Upper lobe of right lung (tissue), 1 donor: Measurements from ENCODE around the gene NEK1. TPM values are rescaled to one million over a fixed set of nuclear protein-coding genes. Genes with fewer than 3 reads are reported as not detected.
"Not testable (repeated sequence)": the region's sequence is repeated elsewhere in the genome, so short reads cannot be mapped to it uniquely, and the experiment has no call there.

Experiments used
- ATAC-seq: fragments of 200-7000 bp; cut with Tn5 transposase; one replicate; pipeline ENCODE4 v1.9.1; 2020; ENCODE audit warnings: mild to moderate bottlenecking, moderate library complexity
- DNase-seq: peaks from one replicate; pipeline ENCODE4 v3.0.0-alpha.2; 2020
- H3K27ac ChIP-seq: fragments of 200-600 bp; one replicate; pipeline ENCODE4 v1.8.0; 2022
- H3K27me3 ChIP-seq: fragments of 200-600 bp; one replicate; pipeline ENCODE4 v1.8.0; 2022; ENCODE audit warnings: mild to moderate bottlenecking
- H3K36me3 ChIP-seq: fragments of 200-600 bp; one replicate; pipeline ENCODE4 v1.8.0; 2022
- H3K4me1 ChIP-seq: fragments of 200-600 bp; one replicate; pipeline ENCODE4 v1.8.0; 2022
- H3K4me3 ChIP-seq: fragments of 200-600 bp; one replicate; pipeline ENCODE4 v1.8.0; 2022; ENCODE audit warnings: mild to moderate bottlenecking
- H3K9me3 ChIP-seq: fragments of 200-600 bp; one replicate; pipeline ENCODE4 v1.8.0; 2022
- intact Hi-C: fragments of 100-400 bp; cut with DNase I; formaldehyde crosslinking; loops from one replicate; pipeline ENCODE4 v1.11.0; 2022
- total RNA-seq: library from RNA; stranded (reverse); fragmentation: NEBNext Ultra II Directional; extraction: Animal tissue kit (Norgen Biotek cat#: 25700); gene quantifications from one replicate; pipeline ENCODE4 v1.2.1, GENCODE V29; 2021
- TF ChIP-seq, protein P1 (sequence below): fragments of 200-600 bp; IDR thresholded peaks from one replicate; pipeline ENCODE4 v1.8.0; 2022; ENCODE audit warnings: antibody characterized with exemption
- donor health status: DM: no; HTN: yes; CAD: no; lungs with severe emphysema.

Gene NEK1
- total RNA-seq, 1 donor from 2014 or later: 13.5 TPM

DNA sequence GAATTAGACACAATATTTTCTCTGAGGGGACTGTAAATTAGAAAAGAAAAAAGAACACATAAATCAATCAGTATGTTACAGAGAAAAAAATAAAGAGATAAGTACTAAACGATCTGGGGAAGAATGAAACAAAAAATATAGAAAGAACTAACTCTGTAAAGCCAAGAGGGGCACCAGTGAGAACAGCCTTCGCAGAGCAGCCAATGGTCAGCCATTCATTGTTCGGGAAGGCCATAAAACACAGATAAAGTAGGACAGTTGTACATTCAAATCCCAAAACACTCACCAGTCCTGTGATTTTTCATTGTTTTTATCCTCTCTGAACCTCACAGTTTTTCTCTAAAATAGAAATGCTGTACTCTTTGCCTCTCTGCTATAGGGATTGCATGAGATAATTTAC is 127.9 kb downstream of the NEK1 start:
- intact Hi-C loops: no loop called here
- no peak for ATAC-seq
- H3K4me3 ChIP-seq: no peak overlapping the region
- H3K4me1 ChIP-seq: no peaks in the 10 kb centered on the region
- no peak for DNase-seq
- no peak overlapping the region for H3K27ac ChIP-seq
- H3K9me3 ChIP-seq: no peaks in the 10 kb centered on the region
- TF ChIP-seq, protein P1, sequence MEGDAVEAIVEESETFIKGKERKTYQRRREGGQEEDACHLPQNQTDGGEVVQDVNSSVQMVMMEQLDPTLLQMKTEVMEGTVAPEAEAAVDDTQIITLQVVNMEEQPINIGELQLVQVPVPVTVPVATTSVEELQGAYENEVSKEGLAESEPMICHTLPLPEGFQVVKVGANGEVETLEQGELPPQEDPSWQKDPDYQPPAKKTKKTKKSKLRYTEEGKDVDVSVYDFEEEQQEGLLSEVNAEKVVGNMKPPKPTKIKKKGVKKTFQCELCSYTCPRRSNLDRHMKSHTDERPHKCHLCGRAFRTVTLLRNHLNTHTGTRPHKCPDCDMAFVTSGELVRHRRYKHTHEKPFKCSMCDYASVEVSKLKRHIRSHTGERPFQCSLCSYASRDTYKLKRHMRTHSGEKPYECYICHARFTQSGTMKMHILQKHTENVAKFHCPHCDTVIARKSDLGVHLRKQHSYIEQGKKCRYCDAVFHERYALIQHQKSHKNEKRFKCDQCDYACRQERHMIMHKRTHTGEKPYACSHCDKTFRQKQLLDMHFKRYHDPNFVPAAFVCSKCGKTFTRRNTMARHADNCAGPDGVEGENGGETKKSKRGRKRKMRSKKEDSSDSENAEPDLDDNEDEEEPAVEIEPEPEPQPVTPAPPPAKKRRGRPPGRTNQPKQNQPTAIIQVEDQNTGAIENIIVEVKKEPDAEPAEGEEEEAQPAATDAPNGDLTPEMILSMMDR: no peak
- no peaks in the 10 kb centered on the region for H3K36me3 ChIP-seq
- H3K27me3 ChIP-seq: no peaks in the 10 kb centered on the region

DNA sequence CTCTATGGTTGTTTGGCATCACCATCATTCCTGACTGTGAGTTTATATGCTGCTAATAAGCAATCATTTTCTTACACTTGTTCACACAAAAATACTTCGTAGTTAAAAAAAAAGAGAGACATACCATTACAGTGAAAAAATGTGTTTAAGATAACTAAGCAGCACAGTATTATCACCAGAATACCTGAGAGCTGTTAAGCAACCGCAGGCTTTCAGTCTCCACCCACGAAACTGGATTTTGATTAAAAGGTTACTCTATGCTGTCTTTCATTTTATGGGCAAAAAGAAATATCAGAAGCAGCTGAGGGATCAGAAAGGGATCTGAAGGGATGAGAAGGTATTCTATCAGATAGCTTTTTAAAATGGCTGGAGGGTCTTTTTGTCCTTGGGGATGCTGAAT is 148.3 kb downstream of the NEK1 start:
- TF ChIP-seq, protein P1: no peak
- intact Hi-C loops: no loop called here
- Histone ChIP-seq H3K9me3 (no peaks in the 10 kb centered on the region), H3K27me3 (no peaks in the 10 kb centered on the region), H3K4me1 (no peaks in the 10 kb centered on the region), H3K27ac (no peak overlapping the region), H3K4me3 (no peak overlapping the region), H3K36me3 (no peaks in the 10 kb centered on the region)
- ATAC-seq (no peak), DNase-seq (no peak)

DNA sequence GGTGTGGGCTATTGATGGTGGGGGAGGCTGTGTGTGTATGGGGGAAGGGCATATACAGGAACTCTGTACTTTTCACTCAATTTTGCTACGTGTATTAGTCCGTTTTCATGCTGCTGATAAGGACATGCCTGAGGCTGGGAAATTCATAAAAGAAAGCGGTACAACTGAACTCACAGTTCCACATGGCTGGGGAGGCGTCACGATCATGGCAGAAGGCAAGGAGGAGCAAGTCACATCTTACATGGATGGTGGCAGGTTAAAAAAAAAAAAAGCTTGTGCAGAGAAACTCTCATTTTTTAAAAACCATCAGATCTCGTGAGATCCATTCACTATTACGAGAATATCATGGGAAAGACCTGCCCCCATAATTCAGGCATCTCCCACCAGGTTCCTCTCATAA is 152.3 kb downstream of the NEK1 start:
- intact Hi-C loops: no loop called here
- Histone ChIP-seq H3K4me3 (no peak overlapping the region), H3K27ac (no peak overlapping the region), H3K9me3 (no peaks in the 10 kb centered on the region), H3K4me1 (no peaks in the 10 kb centered on the region), H3K27me3 (no peaks in the 10 kb centered on the region), H3K36me3 (no peaks in the 10 kb centered on the region)
- no peak for DNase-seq
- ATAC-seq: no peak
- TF ChIP-seq, protein P1: no peak

DNA sequence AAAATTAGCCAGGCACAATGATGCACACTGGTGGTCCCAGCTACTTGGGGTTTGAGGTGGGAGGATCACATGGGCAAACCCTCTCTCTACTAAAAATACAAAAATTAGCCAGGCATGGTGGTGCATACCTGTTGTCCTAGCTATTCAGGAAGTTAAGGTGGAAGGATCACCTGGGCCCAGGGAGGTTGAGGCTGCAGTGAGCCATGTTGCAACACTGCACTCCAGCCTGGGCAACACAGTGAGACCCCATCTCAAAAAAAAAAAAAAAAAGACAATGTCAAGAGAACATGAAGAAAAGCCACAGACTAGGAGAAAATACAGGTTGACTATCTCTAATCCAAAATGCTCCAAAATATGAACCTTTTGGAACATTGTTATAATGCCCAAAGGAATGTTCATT is 153.8 kb downstream of the NEK1 start:
- ATAC-seq (no peak), DNase-seq (no peak)
- Histone ChIP-seq H3K27ac (no peak overlapping the region), H3K27me3 (no peaks in the 10 kb centered on the region), H3K4me1 (no peaks in the 10 kb centered on the region), H3K4me3 (no peak overlapping the region), H3K36me3 (no peaks in the 10 kb centered on the region), H3K9me3 (no peaks in the 10 kb centered on the region)
- TF ChIP-seq, protein P1: no peak
- intact Hi-C loops: no loop called here

DNA sequence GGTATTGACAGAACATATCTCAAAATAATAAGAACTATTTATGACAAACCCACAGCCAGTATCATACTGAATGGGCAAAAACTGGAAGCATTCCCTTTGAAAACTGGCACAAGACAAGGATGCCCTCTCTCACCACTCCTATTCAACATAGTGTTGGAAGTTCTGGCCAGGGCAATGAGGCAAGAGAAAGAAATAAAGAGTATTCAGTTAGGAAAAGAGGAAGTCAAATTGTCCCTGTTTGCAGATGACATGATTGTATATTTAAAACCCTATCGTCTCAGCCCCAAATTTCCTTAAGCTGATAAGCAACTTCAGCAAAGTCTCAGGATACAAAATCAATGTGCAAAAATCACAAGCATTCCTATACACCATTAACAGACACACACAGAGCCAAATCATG is 159.7 kb downstream of the NEK1 start:
- ATAC-seq, intact Hi-C loops: not testable (repeated sequence)

DNA sequence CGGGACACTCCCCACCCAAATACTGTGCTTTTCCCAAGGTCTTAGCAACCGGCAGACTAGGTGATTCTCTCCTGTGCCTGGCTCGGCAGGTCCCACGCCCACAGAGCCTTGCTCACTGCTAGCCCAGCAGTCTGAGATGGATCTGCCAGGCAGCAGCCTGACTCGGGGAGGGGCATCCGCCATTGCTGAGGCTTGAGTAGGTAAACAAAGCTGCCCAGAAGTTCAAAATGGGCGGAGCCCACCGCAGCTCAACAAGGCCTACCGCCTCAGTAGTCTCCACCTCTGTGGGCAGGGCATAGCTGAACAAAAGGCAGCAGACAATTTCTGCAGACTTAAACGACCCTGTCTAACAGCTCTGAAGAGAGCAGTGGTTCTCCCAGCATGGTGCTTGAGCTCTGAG is 163.4 kb downstream of the NEK1 start:
- ATAC-seq, H3K9me3 ChIP-seq, intact Hi-C loops, H3K36me3 ChIP-seq, DNase-seq, H3K27me3 ChIP-seq, H3K27ac ChIP-seq, H3K4me1 ChIP-seq, H3K4me3 ChIP-seq: not testable (repeated sequence)

More for the DNA sequence above, 159.7 kb downstream of the NEK1 start:
- not testable (repeated sequence) for DNase-seq, H3K27ac ChIP-seq, H3K9me3 ChIP-seq, H3K36me3 ChIP-seq, H3K27me3 ChIP-seq, H3K4me1 ChIP-seq, H3K4me3 ChIP-seq

DNA sequence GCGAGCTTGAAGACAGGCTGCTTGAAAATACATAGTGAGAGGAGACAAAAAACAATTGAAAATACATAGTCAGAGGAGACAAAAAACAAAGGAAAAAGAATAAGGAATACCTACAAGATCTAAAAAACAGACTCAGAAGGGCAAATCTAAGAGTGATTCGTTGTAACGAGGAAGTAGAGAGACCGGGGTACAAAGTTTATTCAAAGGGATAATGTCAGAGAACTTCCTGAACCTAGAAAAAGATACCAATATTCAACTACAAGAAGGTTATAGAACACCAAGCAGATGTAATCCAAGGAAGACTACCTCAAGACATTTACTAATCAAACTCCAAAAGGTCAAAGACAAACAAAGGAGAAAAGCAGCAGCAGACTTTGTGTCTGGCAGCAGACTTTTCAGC is 165.6 kb downstream of the NEK1 start:
- H3K27me3 ChIP-seq: no peaks in the 10 kb centered on the region
- H3K36me3 ChIP-seq: no peaks in the 10 kb centered on the region
- H3K4me1 ChIP-seq: no peaks in the 10 kb centered on the region
- H3K9me3 ChIP-seq: peaks cover 7% of the 10 kb centered on the region
- ATAC-seq (no peak), DNase-seq (no peak)
- H3K27ac ChIP-seq: no peak overlapping the region
- TF ChIP-seq, protein P1: no peak
- intact Hi-C loops: no loop called here
- no peak overlapping the region for H3K4me3 ChIP-seq
